ENCODE results near the gene ABCB8. TPM values are rescaled to one million over a fixed set of nuclear protein-coding genes. Genes with fewer than 3 reads are reported as not detected.

ABCB8 gene
- polyA plus RNA-seq, 1 of the 3 experiments (the other 2 are of a cell fraction) = 36.0 TPM

- TF ChIP-seq REST (IDR thresholded peaks at IDR 0.05; ENCODE audit: low read depth, low read length) (no peak), TCF12 (IDR thresholded peaks at IDR 0.05) (no peak), GATA2 (CRISPR knock-in tag; IDR thresholded peaks at IDR 0.05) (no peak)
Measured at GRCh38 chr7:151016505-151016904, 11.7 kb upstream of the ABCB8 start (continued).

- H3K9me2 ChIP-seq = no peaks in the 10 kb centered on the region
- H3K4me1 ChIP-seq (ENCODE audit: control insufficient read depth in 1 of 2, insufficient read depth in 2 of 2, low read depth in 1 of 2, low read length in 1 of 2) = peaks cover 0 to 31% of the 10 kb centered on the region in 2 experiments; a peak in 1 of 4 replicates
- ChIA-PET POLR2A (interaction anchor here (1.1 kb wide), 1 partner anchor 11 kb away, joined by 3 read pairs; the partner anchor contains the start of gene ABCB8), CTCF (interaction anchor here (0.6 to 8.3 kb wide), 25 partner anchors 11 to 599 kb away, joined by 3 to 107 read pairs (median 16); partner anchors contain the start of genes ABCB8, AGAP3, NOS3 and TMUB1)
- no peak overlapping the region for H3K9ac ChIP-seq
- H3K27ac ChIP-seq (ENCODE audit: low read depth in 2 of 2, low read length in 1 of 2) = no peak overlapping the region
- no peak for DNase-seq
- H3K4me3 ChIP-seq (ENCODE audit: low read depth in 2 of 2, low read length in 1 of 2) = no peak overlapping the region
- no peaks in the 10 kb centered on the region for H3F3A ChIP-seq (replicated peaks; ENCODE audit: insufficient read depth)
- no peaks in the 10 kb centered on the region for H3K36me3 ChIP-seq (replicated peaks in 1 of 2; ENCODE audit: control insufficient read depth in 1 of 2, insufficient read depth in 2 of 2, low read length in 1 of 2)
- WGBS (ENCODE audit: low lambda C conversion rate) = 95% methylated on average over 15 of the region's 15 CpGs
- no peak overlapping the region for H2AFZ ChIP-seq (ENCODE audit: low read depth)
- H3K4me2 ChIP-seq = no peak overlapping the region
- H4K20me1 ChIP-seq (ENCODE audit: insufficient read depth) = no peaks in the 10 kb centered on the region
- peaks cover 15% of the 10 kb centered on the region; the same call in 1 of the 2 replicates for H3K27me3 ChIP-seq (ENCODE audit: insufficient read depth)
- no peaks in the 10 kb centered on the region for H3K9me3 ChIP-seq
- H3K79me2 ChIP-seq (ENCODE audit: insufficient read depth) = no peaks in the 10 kb centered on the region
- TF ChIP-seq MXI1 (IDR thresholded peaks at IDR 0.05; ENCODE audit: low read depth, low read length) (no peak), CHD2 (IDR thresholded peaks at IDR 0.05; ENCODE audit: low read length, partially characterized antibody) (no peak), GATA2 (CRISPR knock-in tag; IDR thresholded peaks at IDR 0.05) (no peak), USF1 (IDR thresholded peaks at IDR 0.05; ENCODE audit: borderline replicate concordance, low read depth) (no peak), NFIC (IDR thresholded peaks at IDR 0.05; ENCODE audit: borderline replicate concordance) (no peak), REST (IDR thresholded peaks at IDR 0.05; ENCODE audit: low read depth, low read length) (no peak), SMC3 (IDR thresholded peaks at IDR 0.05; ENCODE audit: low read depth, low read length) (no peak), IRF3 (IDR thresholded peaks at IDR 0.05; ENCODE audit: low read depth, low read length) (no peak), FOSL2 (IDR thresholded peaks at IDR 0.05; ENCODE audit: borderline replicate concordance, low read depth) (no peak), TCF12 (IDR thresholded peaks at IDR 0.05) (no peak), YY1 (IDR thresholded peaks at IDR 0.05; ENCODE audit: low read depth) (no peak), SIN3A (IDR thresholded peaks at IDR 0.05; ENCODE audit: borderline replicate concordance, low read depth, low read length) (no peak), TAF1 (IDR thresholded peaks at IDR 0.05; ENCODE audit: borderline replicate concordance, low read depth, low read length) (no peak), NRF1 (IDR thresholded peaks at IDR 0.05; ENCODE audit: low read depth, low read length) (no peak), PBX3 (IDR thresholded peaks at IDR 0.05) (no peak), USF2 (IDR thresholded peaks at IDR 0.05; ENCODE audit: borderline replicate concordance, low read depth, low read length) (no peak)
Measured at GRCh38 chr7:151016942-151017341, 11.3 kb upstream of the ABCB8 start.

All from SK-N-SH (cell line).